ENCODE results near the gene ADGRD1.

DNA sequence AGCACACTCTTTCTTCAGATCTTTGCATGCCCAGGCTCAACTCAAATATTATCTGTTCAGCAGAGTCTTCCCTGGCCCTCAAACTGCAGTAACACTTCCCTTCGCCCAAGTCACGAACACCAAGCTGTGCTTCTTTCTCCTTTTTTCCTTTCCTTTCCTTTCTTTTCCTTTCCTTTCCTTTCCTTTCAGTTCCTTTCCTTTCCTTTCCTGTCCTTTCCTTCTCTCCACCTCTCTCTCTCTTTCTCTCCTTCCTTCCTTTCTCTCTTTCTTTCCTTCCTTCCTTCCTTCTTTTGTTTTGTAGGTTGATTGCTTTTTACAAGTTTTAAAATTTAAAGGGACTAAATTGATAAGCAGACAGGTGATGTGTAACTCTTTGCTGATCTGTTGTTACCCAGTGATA, 19.0 kb upstream of the ADGRD1 start:
- TF ChIP-seq ARNTL (CRISPR knock-in tag; IDR thresholded peaks at IDR 0.05; ENCODE audit: borderline replicate concordance, low read depth): no peak
- TF ChIP-seq, protein P1, sequence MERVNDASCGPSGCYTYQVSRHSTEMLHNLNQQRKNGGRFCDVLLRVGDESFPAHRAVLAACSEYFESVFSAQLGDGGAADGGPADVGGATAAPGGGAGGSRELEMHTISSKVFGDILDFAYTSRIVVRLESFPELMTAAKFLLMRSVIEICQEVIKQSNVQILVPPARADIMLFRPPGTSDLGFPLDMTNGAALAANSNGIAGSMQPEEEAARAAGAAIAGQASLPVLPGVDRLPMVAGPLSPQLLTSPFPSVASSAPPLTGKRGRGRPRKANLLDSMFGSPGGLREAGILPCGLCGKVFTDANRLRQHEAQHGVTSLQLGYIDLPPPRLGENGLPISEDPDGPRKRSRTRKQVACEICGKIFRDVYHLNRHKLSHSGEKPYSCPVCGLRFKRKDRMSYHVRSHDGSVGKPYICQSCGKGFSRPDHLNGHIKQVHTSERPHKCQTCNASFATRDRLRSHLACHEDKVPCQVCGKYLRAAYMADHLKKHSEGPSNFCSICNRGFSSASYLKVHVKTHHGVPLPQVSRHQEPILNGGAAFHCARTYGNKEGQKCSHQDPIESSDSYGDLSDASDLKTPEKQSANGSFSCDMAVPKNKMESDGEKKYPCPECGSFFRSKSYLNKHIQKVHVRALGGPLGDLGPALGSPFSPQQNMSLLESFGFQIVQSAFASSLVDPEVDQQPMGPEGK (CRISPR knock-in tag; IDR thresholded peaks at IDR 0.05; ENCODE audit: borderline replicate concordance): no peak
- no peak for TF ChIP-seq ZNF565 (CRISPR knock-in tag; conservative IDR thresholded peaks at IDR 0.05; ENCODE audit: low read depth)
- no peak for TF ChIP-seq ZC3H10 (CRISPR knock-in tag; IDR thresholded peaks at IDR 0.05)
- TF ChIP-seq ZFP3 (CRISPR knock-in tag; IDR thresholded peaks at IDR 0.05): no peak
- TF ChIP-seq CSDC2 (CRISPR knock-in tag; IDR thresholded peaks at IDR 0.05): no peak
- TF ChIP-seq RARB (CRISPR knock-in tag; IDR thresholded peaks at IDR 0.05): no peak
- TF ChIP-seq, protein P2, sequence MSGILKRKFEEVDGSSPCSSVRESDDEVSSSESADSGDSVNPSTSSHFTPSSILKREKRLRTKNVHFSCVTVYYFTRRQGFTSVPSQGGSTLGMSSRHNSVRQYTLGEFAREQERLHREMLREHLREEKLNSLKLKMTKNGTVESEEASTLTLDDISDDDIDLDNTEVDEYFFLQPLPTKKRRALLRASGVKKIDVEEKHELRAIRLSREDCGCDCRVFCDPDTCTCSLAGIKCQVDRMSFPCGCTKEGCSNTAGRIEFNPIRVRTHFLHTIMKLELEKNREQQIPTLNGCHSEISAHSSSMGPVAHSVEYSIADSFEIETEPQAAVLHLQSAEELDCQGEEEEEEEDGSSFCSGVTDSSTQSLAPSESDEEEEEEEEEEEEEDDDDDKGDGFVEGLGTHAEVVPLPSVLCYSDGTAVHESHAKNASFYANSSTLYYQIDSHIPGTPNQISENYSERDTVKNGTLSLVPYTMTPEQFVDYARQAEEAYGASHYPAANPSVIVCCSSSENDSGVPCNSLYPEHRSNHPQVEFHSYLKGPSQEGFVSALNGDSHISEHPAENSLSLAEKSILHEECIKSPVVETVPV (CRISPR knock-in tag; IDR thresholded peaks at IDR 0.05): no peak
- TF ChIP-seq ZNF8 (CRISPR knock-in tag; IDR thresholded peaks at IDR 0.05): no peak
- TF ChIP-seq OSR1 (CRISPR knock-in tag; IDR thresholded peaks at IDR 0.05): no peak
- no peak for TF ChIP-seq ISL1 (CRISPR knock-in tag; IDR thresholded peaks at IDR 0.05)
